ENCODE measurements around the gene LAMTOR4. TPM values are rescaled to one million over a fixed set of nuclear protein-coding genes. Genes with fewer than 3 reads are reported as not detected.
"Not testable (repeated sequence)": the region's sequence is repeated elsewhere in the genome, so short reads cannot be mapped to it uniquely, and the experiment has no call there.

Gene LAMTOR4
- total RNA-seq, 4 donors from 2014 or later: 117 to 184 (median 152) TPM

- no peak overlapping the region for H3K27ac ChIP-seq (replicated peaks in 1 of 4)
- 64% methylated on average over 4 of the region's 4 CpGs for whole genome bisulfite sequencing
- H3K36me3 ChIP-seq: no peaks in the 10 kb centered on the region
- intact Hi-C loops (cut with DNase I): no loop called here
- no peak for DNase-seq (ENCODE audit: extremely low spot score)
- H3K4me3 ChIP-seq: no peak overlapping the region
- H3K4me1 ChIP-seq: no peaks in the 10 kb centered on the region
- no peaks in the 10 kb centered on the region for H3K27me3 ChIP-seq
- no peaks in the 10 kb centered on the region for H3K9me3 ChIP-seq
- peak in 2 of 3 experiments; percentile 23 to 28 for TF ChIP-seq CTCF (IDR thresholded peaks at IDR 0.05)
- TF ChIP-seq EP300 (IDR thresholded peaks at IDR 0.05): no peak
- no peak for TF ChIP-seq POLR2AphosphoS5 (IDR thresholded peaks at IDR 0.05)
- TF ChIP-seq POLR2A (IDR thresholded peaks at IDR 0.05; ENCODE audit: low read depth): no peak
Measured at GRCh38 chr7:100190048-100190711, 41.5 kb downstream of the LAMTOR4 start.

GRCh38 chr7:100191775-100192174, 43.1 kb downstream of the LAMTOR4 start:
- 65% methylated on average over 2 of the region's 2 CpGs for WGBS
- Histone ChIP-seq H3K4me3 (no peak overlapping the region), H3K4me1 (no peaks in the 10 kb centered on the region), H3K27me3 (peaks cover 0 to 3% (median 0%) of the 10 kb centered on the region in 4 donors), H3K36me3 (no peaks in the 10 kb centered on the region), H3K27ac (replicated peaks in 1 of 4) (no peak overlapping the region), H3K9me3 (no peaks in the 10 kb centered on the region)
- intact Hi-C loops (cut with DNase I): no loop called here
- no peak for DNase-seq (ENCODE audit: extremely low spot score)
- TF ChIP-seq EP300 (IDR thresholded peaks at IDR 0.05): no peak
- TF ChIP-seq CTCF (IDR thresholded peaks at IDR 0.05): no peak
- TF ChIP-seq POLR2A (IDR thresholded peaks at IDR 0.05; ENCODE audit: low read depth): no peak
- no peak for TF ChIP-seq POLR2AphosphoS5 (IDR thresholded peaks at IDR 0.05)

DNA sequence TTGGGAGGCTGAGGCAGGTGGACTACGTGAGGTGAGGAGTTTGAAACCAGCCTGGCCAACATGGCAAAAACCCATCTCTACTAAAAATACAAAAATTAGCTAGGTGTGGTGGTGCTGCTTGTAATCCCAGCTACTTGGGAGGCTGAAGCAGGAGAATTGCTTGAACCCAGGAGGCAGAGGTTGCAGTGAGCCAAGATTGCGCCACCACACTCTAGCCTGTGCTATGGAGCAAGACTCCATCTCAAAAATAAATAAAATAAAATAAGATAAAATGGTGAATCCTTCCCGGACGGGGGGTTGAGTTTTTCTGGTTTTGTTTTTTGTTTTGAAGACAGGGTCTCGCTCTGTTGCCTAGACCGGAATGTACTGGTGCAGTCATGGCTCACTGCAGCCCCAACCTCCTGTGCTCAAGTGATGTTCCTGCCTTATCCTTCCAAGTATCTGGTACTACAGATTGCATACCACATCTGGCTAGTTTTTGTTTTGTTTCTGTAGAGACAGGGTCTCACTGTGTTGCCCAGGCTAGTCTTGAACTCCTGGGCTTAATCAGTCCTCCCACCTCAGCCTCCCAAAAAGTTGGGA, 43.7 kb downstream of the LAMTOR4 start:
- H3K9me3 ChIP-seq; H3K27ac ChIP-seq (replicated peaks in 1 of 4); H3K27me3 ChIP-seq; DNase-seq (ENCODE audit: extremely low spot score); H3K4me3 ChIP-seq; intact Hi-C loops (cut with DNase I); H3K4me1 ChIP-seq; H3K36me3 ChIP-seq: not testable (repeated sequence)
- 98% methylated on average over 6 of the region's 6 CpGs for WGBS

DNA sequence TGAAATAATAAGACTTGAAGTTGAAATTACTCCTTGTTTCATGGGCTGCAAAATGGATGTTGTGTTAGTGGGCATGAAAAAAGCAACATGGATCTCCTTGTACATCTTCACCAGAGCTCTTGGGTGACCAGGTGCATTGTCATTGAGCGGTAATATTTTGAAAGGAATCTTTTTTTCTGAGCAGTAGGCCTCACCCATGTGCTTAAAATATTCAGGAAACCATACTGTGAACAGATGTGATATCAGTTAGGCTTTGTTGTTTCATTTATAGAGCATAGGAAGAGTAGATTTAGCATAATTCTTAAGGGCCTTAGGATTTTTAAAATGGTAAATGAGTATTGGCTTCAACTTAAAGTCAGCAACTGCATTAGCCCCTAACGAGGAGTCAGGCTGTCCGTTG, 44.3 kb downstream of the LAMTOR4 start:
- DNase-seq (ENCODE audit: extremely low spot score): no peak
- Histone ChIP-seq H3K27ac (replicated peaks in 1 of 4) (no peak overlapping the region), H3K4me3 (no peak overlapping the region), H3K36me3 (no peaks in the 10 kb centered on the region), H3K9me3 (no peaks in the 10 kb centered on the region), H3K4me1 (no peaks in the 10 kb centered on the region), H3K27me3 (peaks cover 0 to 8% (median 0%) of the 10 kb centered on the region in 4 donors)
- intact Hi-C loops (cut with DNase I): no loop called here
- 66% methylated on average over 3 of the region's 3 CpGs for WGBS
- TF ChIP-seq CTCF (IDR thresholded peaks at IDR 0.05): no peak
- no peak for TF ChIP-seq POLR2AphosphoS5 (IDR thresholded peaks at IDR 0.05)
- no peak for TF ChIP-seq EP300 (IDR thresholded peaks at IDR 0.05)
- no peak for TF ChIP-seq POLR2A (IDR thresholded peaks at IDR 0.05; ENCODE audit: low read depth)

GRCh38 chr7:100195222-100195621, 46.5 kb downstream of the LAMTOR4 start:
- no peak for DNase-seq (ENCODE audit: extremely low spot score)
- Histone ChIP-seq H3K9me3 (no peaks in the 10 kb centered on the region), H3K36me3 (no peaks in the 10 kb centered on the region), H3K4me1 (no peaks in the 10 kb centered on the region), H3K27ac (replicated peaks in 1 of 4) (no peak overlapping the region), H3K27me3 (peaks cover 0 to 9% (median 0%) of the 10 kb centered on the region in 4 donors), H3K4me3 (no peak overlapping the region)
- TF ChIP-seq CTCF (IDR thresholded peaks at IDR 0.05): no peak
- no peak for TF ChIP-seq POLR2A (IDR thresholded peaks at IDR 0.05; ENCODE audit: low read depth)
- TF ChIP-seq EP300 (IDR thresholded peaks at IDR 0.05): no peak
- TF ChIP-seq POLR2AphosphoS5 (IDR thresholded peaks at IDR 0.05): no peak
- WGBS: 75% methylated on average over 2 of the region's 2 CpGs
- intact Hi-C loops (cut with DNase I): no loop called here

GRCh38 chr7:100195901-100196322, 47.2 kb downstream of the LAMTOR4 start:
- intact Hi-C loops (cut with DNase I); H3K27ac ChIP-seq (replicated peaks in 1 of 4); H3K4me3 ChIP-seq; H3K36me3 ChIP-seq; H3K27me3 ChIP-seq; H3K9me3 ChIP-seq; H3K4me1 ChIP-seq; DNase-seq (ENCODE audit: extremely low spot score): not testable (repeated sequence)
- WGBS: 93% methylated on average over 6 of the region's 6 CpGs

Measured in esophagus muscularis mucosa (tissue), 4 donors.